ENCODE measurements around the gene MPRIP.

- TF ChIP-seq, protein P1, sequence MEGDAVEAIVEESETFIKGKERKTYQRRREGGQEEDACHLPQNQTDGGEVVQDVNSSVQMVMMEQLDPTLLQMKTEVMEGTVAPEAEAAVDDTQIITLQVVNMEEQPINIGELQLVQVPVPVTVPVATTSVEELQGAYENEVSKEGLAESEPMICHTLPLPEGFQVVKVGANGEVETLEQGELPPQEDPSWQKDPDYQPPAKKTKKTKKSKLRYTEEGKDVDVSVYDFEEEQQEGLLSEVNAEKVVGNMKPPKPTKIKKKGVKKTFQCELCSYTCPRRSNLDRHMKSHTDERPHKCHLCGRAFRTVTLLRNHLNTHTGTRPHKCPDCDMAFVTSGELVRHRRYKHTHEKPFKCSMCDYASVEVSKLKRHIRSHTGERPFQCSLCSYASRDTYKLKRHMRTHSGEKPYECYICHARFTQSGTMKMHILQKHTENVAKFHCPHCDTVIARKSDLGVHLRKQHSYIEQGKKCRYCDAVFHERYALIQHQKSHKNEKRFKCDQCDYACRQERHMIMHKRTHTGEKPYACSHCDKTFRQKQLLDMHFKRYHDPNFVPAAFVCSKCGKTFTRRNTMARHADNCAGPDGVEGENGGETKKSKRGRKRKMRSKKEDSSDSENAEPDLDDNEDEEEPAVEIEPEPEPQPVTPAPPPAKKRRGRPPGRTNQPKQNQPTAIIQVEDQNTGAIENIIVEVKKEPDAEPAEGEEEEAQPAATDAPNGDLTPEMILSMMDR (IDR thresholded peaks at IDR 0.05) = no peak
- TF ChIP-seq POLR2A (IDR thresholded peaks at IDR 0.05) = no peak
Observed at GRCh38 chr17:17167986-17168385, 125.7 kb downstream of the MPRIP start.

Data from esophagus squamous epithelium (tissue), 4 donors.